HepG2 (cell line): ENCODE results near the gene PROX2. TPM values are rescaled to one million over a fixed set of nuclear protein-coding genes. Genes with fewer than 3 reads are reported as not detected.

Experiments used
- FLYWCH1 ChIP-seq: sonication (generic); formaldehyde crosslinking; IDR thresholded peaks from 2 replicates; pipeline ENCODE4 v1.8.1; 2023; ENCODE audit warnings: mild to moderate bottlenecking, missing genetic modification reagents
- FOXP4 ChIP-seq: sonication (generic); formaldehyde crosslinking; IDR thresholded peaks from 2 replicates; pipeline ENCODE4 v1.4.0; 2020; ENCODE audit warnings: missing genetic modification reagents
- SOX6 ChIP-seq, 2 experiments: fragments of 450-650 bp in 1 of 2; sonication (generic) in 1 of 2; formaldehyde crosslinking in 1 of 2; IDR thresholded peaks; 2 replicates each; pipeline versions ENCODE4 v1.4.0 to v1.6.1; 2017 to 2020; ENCODE audit warnings: antibody characterized with exemption in 1 of 2, mild to moderate bottlenecking in 1 of 2, missing genetic modification reagents in 1 of 2
- ZFP91 ChIP-seq: sonication (generic); formaldehyde crosslinking; IDR thresholded peaks from 2 replicates; pipeline ENCODE4 v1.9.0; 2022; ENCODE audit warnings: missing genetic modification reagents, mild to moderate bottlenecking, borderline replicate concordance
- ZNF280B ChIP-seq: sonication (generic); formaldehyde crosslinking; IDR thresholded peaks from 2 replicates; pipeline ENCODE4 v1.5.0; 2020; ENCODE audit warnings: missing genetic modification reagents, mild to moderate bottlenecking, borderline replicate concordance
- ZNF407 ChIP-seq: sonication (generic); formaldehyde crosslinking; IDR thresholded peaks from one replicate; pipeline ENCODE4 v1.5.1; 2020; ENCODE audit warnings: mild to moderate bottlenecking, missing genetic modification reagents; ENCODE audit errors: not compliant biosample characterization
- ZNF451 ChIP-seq: sonication (generic); formaldehyde crosslinking; IDR thresholded peaks from 2 replicates; pipeline ENCODE4 v1.5.0; 2020; ENCODE audit warnings: mild to moderate bottlenecking, missing genetic modification reagents
- polyA plus RNA-seq, 8 experiments: library from polyadenylated mRNA; depleted of rRNA in 3 of 8; stranded (reverse) in 7 of 8; unstranded in 1 of 8; fragments of >200 nt; fragmentation: Illumina TruSeq in 4 of 8; extraction: Trizol in 4 of 8; gene quantifications; 2 replicates each; pipeline versions ENCODE4 v1.2.1 to v1.2.3, GENCODE V29; 2011 to 2016; ENCODE audit warnings: low read depth in 4 of 8, missing spikeins in 1 of 8, mixed read lengths in 1 of 8; ENCODE audit not compliant: insufficient read depth in 1 of 8
- total RNA-seq, 5 experiments: library from RNA; depleted of rRNA; stranded (reverse); fragments of >200 nt; fragmentation: Illumina TruSeq; extraction: Trizol; gene quantifications; 2 replicates each; pipeline ENCODE4 v1.2.3, GENCODE V29; 2016; ENCODE audit warnings: low read depth in 1 of 5

Gene PROX2
- total and polyA plus RNA-seq, 2 of the 13 experiments (the other 11 are each of a cell fraction or from before 2014, with no cell fraction given), result not detected

GRCh38 chr14:74832849-74833248, 43.1 kb downstream of the PROX2 start (continued):
- no peak for TF ChIP-seq ZNF407 (CRISPR knock-in tag)
- TF ChIP-seq ZNF280B (CRISPR knock-in tag), result no peak
- no peak for TF ChIP-seq SOX6 (IDR thresholded peaks at IDR 0.05)
- TF ChIP-seq SOX6 (CRISPR knock-in tag; IDR thresholded peaks at IDR 0.05), result no peak
- TF ChIP-seq ZNF451 (CRISPR knock-in tag), result no peak
- no peak for TF ChIP-seq FLYWCH1 (CRISPR knock-in tag)
- no peak for TF ChIP-seq FOXP4 (CRISPR knock-in tag)
- TF ChIP-seq ZFP91 (CRISPR knock-in tag), result no peak
